Small intestine (tissue), 7 donors: ENCODE measurements around the gene TMEM154. TPM values are rescaled to one million over a fixed set of nuclear protein-coding genes. Genes with fewer than 3 reads are reported as not detected.

Experiments
- DNase-seq, 2 donors: peaks; one replicate each; pipeline versions ENCODE4 v3.0.0 to v3.0.0-alpha.2; 2013
- FAIRE-seq: peaks from 2 replicates; lab custom pipeline; 2012; peaks lifted over from hg19 to GRCh38; lab: Jason Lieb, UNC
- H3K27ac ChIP-seq, 3 donors: one replicate each; pipeline ENCODE4 v1.5.1; 2013; ENCODE audit warnings: low read length in 2 of 3, mild to moderate bottlenecking in 2 of 3, control low read depth in 1 of 3, inconsistent platforms in 1 of 3, low read depth in 1 of 3, moderate library complexity in 1 of 3
- H3K27me3 ChIP-seq, 3 donors: one replicate each; pipeline ENCODE4 v1.6.1; 2013; ENCODE audit warnings: low read length in 3 of 3, inconsistent platforms in 1 of 3; ENCODE audit not compliant: control insufficient read depth in 3 of 3, insufficient read depth in 3 of 3
- H3K36me3 ChIP-seq, 3 donors: one replicate each; pipeline ENCODE4 v1.6.1; 2013; ENCODE audit warnings: low read length in 3 of 3, inconsistent platforms in 1 of 3, low read depth in 1 of 3, mild to moderate bottlenecking in 1 of 3, moderate library complexity in 1 of 3; ENCODE audit not compliant: control insufficient read depth in 3 of 3, insufficient read depth in 2 of 3
- H3K4me1 ChIP-seq, 3 donors: one replicate each; pipeline ENCODE4 v1.6.1; 2013; ENCODE audit warnings: low read length in 2 of 3, inconsistent platforms in 1 of 3, low read depth in 1 of 3, mild to moderate bottlenecking in 1 of 3, moderate library complexity in 1 of 3; ENCODE audit not compliant: control insufficient read depth in 3 of 3, insufficient read depth in 2 of 3
- H3K4me3 ChIP-seq, 3 donors: one replicate each; pipeline ENCODE4 v1.5.1; 2013; ENCODE audit warnings: low read length in 3 of 3, control low read depth in 1 of 3, inconsistent platforms in 1 of 3, low read depth in 1 of 3, mild to moderate bottlenecking in 1 of 3, moderate library complexity in 1 of 3
- H3K9me3 ChIP-seq, 2 donors: one replicate each; pipeline ENCODE4 v1.6.1; 2013; ENCODE audit warnings: low read depth in 1 of 2, low read length in 1 of 2; ENCODE audit not compliant: control insufficient read depth in 2 of 2, insufficient read depth in 1 of 2
- WGBS, 3 donors: extraction: QIAGEN DNeasy Blood & Tissue Kit; methylation state at CpG; one replicate each; pipeline ENCODE4 v1.1.7; 2013; 5-methylcytosine and 5-hydroxymethylcytosine counted together
- polyA plus RNA-seq, 4 donors: library from polyadenylated mRNA; stranded (reverse) in 3 of 4; unstranded in 1 of 4; fragments of 200-250 nt in 3 of 4; fragments of 120-200 nt in 1 of 4; gene quantifications; one replicate each; pipeline versions ENCODE4 v1.2.1 to v1.2.3, GENCODE V29; 2013
- donor health status: healthy with polysubstance abuse.
- donor health status: control.
- donor health status: control.
- donor health status: Bipolar disorder and iron deficiency.
- donor health status: healthy.

The TMEM154 gene
- polyA plus RNA-seq, 4 donors = under 0.01 to 3.8 (median 0.91) TPM

- 50 to 59% (median 55%) methylated on average over 8 of the region's 8 CpGs for WGBS, 3 donors
These were observed 73.0 kb downstream of the TMEM154 start for GRCh38 chr4:152606753-152607152.

GRCh38 chr4:152605641-152606335 lies 74.0 kb downstream of the TMEM154 start:
- Histone ChIP-seq H3K36me3 (no peaks in the 10 kb centered on the region), H3K27ac (no peak overlapping the region), H3K27me3 (peaks cover 0 to 3% (median 0%) of the 10 kb centered on the region in 3 donors), H3K4me1 (no peaks in the 10 kb centered on the region), H3K9me3 (no peaks in the 10 kb centered on the region), H3K4me3 (no peak overlapping the region)
- 69 to 86% (median 84%) methylated on average over 10 of the region's 10 CpGs for WGBS, 3 donors
- DNase-seq (peak in 1 of 2 donors; percentile 20), FAIRE-seq (no peak)

More at GRCh38 chr4:152606753-152607152, 73.0 kb downstream of the TMEM154 start:
- no peaks in the 10 kb centered on the region for H3K4me1 ChIP-seq
- H3K27ac ChIP-seq = no peak overlapping the region
- DNase-seq (no peak), FAIRE-seq (no peak)
- no peaks in the 10 kb centered on the region for H3K9me3 ChIP-seq
- H3K36me3 ChIP-seq = no peaks in the 10 kb centered on the region
- H3K4me3 ChIP-seq = no peak overlapping the region
- peaks cover 0 to 3% (median 0%) of the 10 kb centered on the region in 3 donors for H3K27me3 ChIP-seq

DNA sequence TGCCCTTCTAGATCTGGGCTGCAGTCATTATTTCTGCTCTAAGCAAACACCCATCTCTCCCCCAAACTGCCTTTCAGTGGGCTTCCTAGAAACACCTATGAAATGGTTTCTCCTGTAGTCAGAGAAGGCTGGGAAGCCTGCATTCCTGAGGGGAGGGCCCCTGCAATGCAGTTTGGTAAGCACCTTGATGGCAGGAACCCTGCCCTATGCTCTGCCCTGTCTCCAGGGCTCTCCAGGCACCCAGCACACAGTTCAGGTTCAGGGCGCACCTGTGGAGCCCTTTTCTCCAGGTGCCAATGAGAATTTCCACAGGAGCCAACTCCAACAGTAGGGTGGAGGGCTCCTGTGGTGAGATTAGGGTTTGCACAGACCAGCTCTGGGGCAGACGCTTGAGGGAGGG lies 74.8 kb downstream of the TMEM154 start:
- WGBS, 3 donors = 81 to 86% (median 84%) methylated on average over 2 of the region's 2 CpGs
- FAIRE-seq (no peak), DNase-seq (no peak)
- Histone ChIP-seq H3K4me3 (no peak overlapping the region), H3K36me3 (no peaks in the 10 kb centered on the region), H3K27me3 (peaks cover 0 to 3% (median 0%) of the 10 kb centered on the region in 3 donors), H3K4me1 (no peaks in the 10 kb centered on the region), H3K9me3 (no peaks in the 10 kb centered on the region), H3K27ac (no peak overlapping the region)

DNA sequence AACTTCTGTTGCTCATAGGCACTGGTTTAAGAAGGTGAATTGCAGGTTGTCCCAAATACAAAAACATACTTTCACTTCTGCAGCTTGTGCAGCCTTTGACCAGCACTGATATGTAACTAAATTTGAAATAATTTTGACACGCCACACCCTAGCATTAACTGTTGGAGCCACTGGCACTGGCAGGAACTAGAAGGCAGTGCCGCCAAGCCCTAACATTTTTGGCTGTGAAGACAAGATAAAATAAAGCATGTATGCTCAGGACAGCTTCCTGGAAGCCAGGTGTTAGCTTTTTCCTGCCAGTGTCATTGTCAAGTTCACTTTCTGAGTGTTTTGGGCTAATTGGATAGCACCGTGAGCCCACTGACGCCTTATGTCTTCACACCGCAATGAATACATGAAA lies 78.6 kb downstream of the TMEM154 start:
- no peak for FAIRE-seq
- 52 to 81% (median 77%) methylated on average over 5 of the region's 5 CpGs for WGBS, 3 donors
- no peaks in the 10 kb centered on the region for H3K9me3 ChIP-seq

GRCh38 chr4:152599636-152600035 lies 80.2 kb downstream of the TMEM154 start:
- H3K27ac ChIP-seq = no peak overlapping the region
- DNase-seq (no peak), FAIRE-seq (no peak)
- no peak overlapping the region for H3K4me3 ChIP-seq
- 65 to 83% (median 72%) methylated on average over 1 of the region's 1 CpG for WGBS, 3 donors
- H3K27me3 ChIP-seq = no peaks in the 10 kb centered on the region
- no peaks in the 10 kb centered on the region for H3K4me1 ChIP-seq
- H3K36me3 ChIP-seq = no peaks in the 10 kb centered on the region
- H3K9me3 ChIP-seq = no peaks in the 10 kb centered on the region

More for the DNA sequence above, 78.6 kb downstream of the TMEM154 start:
- DNase-seq = no peak
- Histone ChIP-seq H3K27me3 (no peaks in the 10 kb centered on the region), H3K4me1 (no peaks in the 10 kb centered on the region), H3K4me3 (no peak overlapping the region), H3K27ac (no peak overlapping the region), H3K36me3 (no peaks in the 10 kb centered on the region)

DNA sequence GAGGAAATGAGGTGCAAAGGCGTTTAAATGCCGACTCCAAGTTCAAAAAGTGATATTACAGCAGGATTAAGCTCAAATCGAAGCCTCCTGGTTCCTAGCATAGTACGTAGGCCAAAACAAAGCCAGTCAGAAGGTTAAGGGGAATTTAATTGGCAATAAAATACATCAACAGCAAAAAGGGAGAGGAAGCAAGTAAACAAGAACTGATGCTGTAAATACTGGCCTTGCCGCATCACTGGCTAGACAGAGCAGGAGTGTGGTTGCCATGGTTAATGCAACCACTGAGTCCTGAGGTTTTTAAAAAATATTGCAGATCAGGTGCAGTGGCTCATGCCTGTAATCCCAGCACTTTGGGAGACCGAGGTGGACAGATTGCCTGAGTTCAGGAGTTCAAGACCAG lies 80.7 kb downstream of the TMEM154 start:
- WGBS, 3 donors = 71 to 78% (median 76%) methylated on average over 6 of the region's 6 CpGs
- Histone ChIP-seq H3K36me3 (no peaks in the 10 kb centered on the region), H3K27me3 (no peaks in the 10 kb centered on the region), H3K27ac (no peak overlapping the region), H3K9me3 (no peaks in the 10 kb centered on the region), H3K4me3 (no peak overlapping the region), H3K4me1 (no peaks in the 10 kb centered on the region)
- FAIRE-seq = no peak
- DNase-seq = no peak

- 58 to 83% (median 73%) methylated on average over 2 of the region's 2 CpGs for WGBS, 3 donors
- no peak for DNase-seq
- Histone ChIP-seq H3K27me3 (no peaks in the 10 kb centered on the region), H3K9me3 (no peaks in the 10 kb centered on the region), H3K4me3 (no peak overlapping the region), H3K27ac (no peak overlapping the region), H3K4me1 (no peaks in the 10 kb centered on the region), H3K36me3 (no peaks in the 10 kb centered on the region)
- no peak for FAIRE-seq
These were observed 81.3 kb downstream of the TMEM154 start for GRCh38 chr4:152598454-152598853.

GRCh38 chr4:152594978-152595925 lies 84.5 kb downstream of the TMEM154 start:
- H3K9me3 ChIP-seq = no peaks in the 10 kb centered on the region
- no peaks in the 10 kb centered on the region for H3K27me3 ChIP-seq
- no peak overlapping the region for H3K27ac ChIP-seq
- DNase-seq (no peak), FAIRE-seq (no peak)
- H3K36me3 ChIP-seq = no peaks in the 10 kb centered on the region
- WGBS, 3 donors = 69 to 71% (median 70%) methylated on average over 11 of the region's 11 CpGs
- H3K4me3 ChIP-seq = no peak overlapping the region
- H3K4me1 ChIP-seq = peaks cover 0 to 4% (median 0%) of the 10 kb centered on the region in 3 donors
